K562 (cell line): Measurements from ENCODE around the gene PHF20. TPM values are rescaled to one million over a fixed set of nuclear protein-coding genes. Genes with fewer than 3 reads are reported as not detected.
A peak's percentile ranks its signal among the peaks of the same experiment; 100 is the strongest.

Experiments used
- BCOR ChIP-seq: fragments of 450-650 bp; IDR thresholded peaks from 2 replicates; pipeline ENCODE4 v1.6.1; 2016
- HDGF ChIP-seq: fragments of 450-650 bp; IDR thresholded peaks from 2 replicates; pipeline ENCODE4 v1.6.1; 2016
- HMG20B ChIP-seq: fragments of 250-450 bp; sonication (Bioruptor Pico); IDR thresholded peaks from 2 replicates; pipeline ENCODE4 v1.5.0; 2021; ENCODE audit warnings: mild to moderate bottlenecking
- HNRNPUL1 ChIP-seq: fragments of 200-400 bp; formaldehyde crosslinking; IDR thresholded peaks from 2 replicates; pipeline ENCODE4 v1.6.1; 2017; ENCODE audit warnings: low read length
- LEF1 ChIP-seq: fragments of 450-650 bp; IDR thresholded peaks from 2 replicates; pipeline ENCODE4 v1.6.1; 2016; ENCODE audit warnings: mild to moderate bottlenecking
- MEF2D ChIP-seq: conservative IDR thresholded peaks from 2 replicates; pipeline ENCODE4 v1.6.1; 2016; ENCODE audit warnings: low read depth, missing genetic modification characterization, missing compliant biosample characterization
- NCOA1 ChIP-seq: fragments of 450-650 bp; IDR thresholded peaks from 2 replicates; pipeline ENCODE4 v1.6.1; 2016; ENCODE audit warnings: low read depth
- NCOA6 ChIP-seq: fragments of 450-650 bp; IDR thresholded peaks from 2 replicates; pipeline ENCODE4 v1.6.1; 2017; ENCODE audit warnings: mild to moderate bottlenecking
- NEUROD1 ChIP-seq: fragments of 150-350 bp; IDR thresholded peaks from 2 replicates; pipeline ENCODE4 v1.6.1; 2014; ENCODE audit warnings: borderline replicate concordance, low read length, low read depth; ENCODE audit not compliant: partially characterized antibody
- POLR2AphosphoS2 ChIP-seq: IDR thresholded peaks from 2 replicates; pipeline ENCODE4 v1.6.1; 2012; ENCODE audit warnings: low read length, improper control_type of control experiment
- POLR2G ChIP-seq: fragments of 200-400 bp; formaldehyde crosslinking; IDR thresholded peaks from 2 replicates; pipeline ENCODE4 v1.6.1; 2017; ENCODE audit warnings: low read depth, mild to moderate bottlenecking, antibody characterized with exemption, low read length, moderate library complexity
- PRPF4 ChIP-seq: fragments of 200-400 bp; formaldehyde crosslinking; IDR thresholded peaks from one replicate; pipeline ENCODE4 v1.6.1; 2017; ENCODE audit warnings: low read length, low read depth, mild to moderate bottlenecking; ENCODE audit not compliant: insufficient read depth, poor library complexity, severe bottlenecking
- RAD51 ChIP-seq: fragments of 450-650 bp; IDR thresholded peaks from 2 replicates; pipeline ENCODE4 v1.7.1; 2016; ENCODE audit warnings: low read depth, mild to moderate bottlenecking, borderline replicate concordance
- RBM14 ChIP-seq: fragments of 200-400 bp; formaldehyde crosslinking; IDR thresholded peaks from 2 replicates; pipeline ENCODE4 v1.6.1; 2018; ENCODE audit warnings: low read depth, mild to moderate bottlenecking, low read length, moderate library complexity, borderline replicate concordance; ENCODE audit not compliant: insufficient read depth
- RUNX1 ChIP-seq: sonication (generic); IDR thresholded peaks from 2 replicates; pipeline ENCODE4 v1.6.1; 2016; ENCODE audit warnings: antibody characterized with exemption, low read depth
- SOX6 ChIP-seq: fragments of 450-650 bp; IDR thresholded peaks from 2 replicates; pipeline ENCODE4 v1.6.1; 2014; ENCODE audit warnings: mild to moderate bottlenecking
- XRCC3 ChIP-seq: fragments of 450-650 bp; IDR thresholded peaks from 2 replicates; pipeline ENCODE4 v1.6.1; 2017; ENCODE audit warnings: mild to moderate bottlenecking, moderate library complexity
- ZFPM2 ChIP-seq: fragments of 250-450 bp; sonication (Bioruptor Pico); IDR thresholded peaks from 2 replicates; pipeline ENCODE4 v1.5.1; 2022; ENCODE audit warnings: mild to moderate bottlenecking
- ZNF212 ChIP-seq: fragments of 450-650 bp; formaldehyde crosslinking; IDR thresholded peaks from 2 replicates; pipeline ENCODE4 v1.4.0; 2020; ENCODE audit warnings: mild to moderate bottlenecking
- ZNF23 ChIP-seq: fragments of 250-450 bp; sonication (Bioruptor Pico); IDR thresholded peaks from 2 replicates; pipeline ENCODE4 v1.4.0; 2020; ENCODE audit warnings: mild to moderate bottlenecking
- ZNF324 ChIP-seq: fragments of 250-450 bp; sonication (Bioruptor Pico); IDR thresholded peaks from 2 replicates; pipeline ENCODE4 v1.4.0; 2020; ENCODE audit warnings: mild to moderate bottlenecking
- ZNF384 ChIP-seq: IDR thresholded peaks from 2 replicates; pipeline ENCODE4 v1.6.1; 2012; ENCODE audit warnings: low read depth, low read length, improper control_type of control experiment
- ZNF551 ChIP-seq: fragments of 250-450 bp; sonication (Bioruptor Pico); IDR thresholded peaks from 2 replicates; pipeline ENCODE4 v1.5.0; 2021; ENCODE audit warnings: mild to moderate bottlenecking, moderate library complexity
- ZNF57 ChIP-seq: fragments of 450-650 bp; formaldehyde crosslinking; IDR thresholded peaks from 2 replicates; pipeline ENCODE4 v1.4.0; 2020; ENCODE audit warnings: mild to moderate bottlenecking, moderate library complexity
- polyA plus RNA-seq, 8 experiments: library from polyadenylated mRNA; depleted of rRNA in 4 of 8; stranded (reverse) in 5 of 8; unstranded in 3 of 8; fragments of >200 nt; fragmentation: Nextera tagmentation in 2 of 8; fragmentation: Illumina TruSeq in 1 of 8; extraction: Ambion mirVana in 2 of 8; extraction: Trizol in 1 of 8; gene quantifications; 2 replicates each; pipeline versions ENCODE4 v1.2.1 to v1.2.3, GENCODE V29; 2011 to 2014; ENCODE audit warnings: inconsistent platforms in 1 of 8, missing spikeins in 1 of 8
- total RNA-seq, 7 experiments: library from RNA; depleted of rRNA in 6 of 7; stranded (reverse); fragments of >200 nt in 6 of 7; fragmentation: Illumina TruSeq in 2 of 7; extraction: Trizol in 2 of 7; gene quantifications; 2 replicates each; pipeline versions ENCODE4 v1.2.1 to v1.2.3, GENCODE V29; 2011 to 2021; ENCODE audit warnings: low replicate concordance in 1 of 7
- TF ChIP-seq, protein P1 (sequence below): fragments of 450-650 bp; IDR thresholded peaks from one replicate; pipeline ENCODE4 v1.6.1; 2018; ENCODE audit warnings: mild to moderate bottlenecking, moderate library complexity; ENCODE audit not compliant: partially characterized antibody
- TF ChIP-seq, protein P2 (sequence below), 3 experiments: fragments of 200-800 bp in 1 of 3; sonication (Bioruptor generic) in 1 of 3; sonication (generic) in 1 of 3; formaldehyde crosslinking in 1 of 3; IDR thresholded peaks; 2 replicates each; pipeline versions ENCODE4 v1.6.1 to v1.8.0; 2016 to 2022; ENCODE audit warnings: mild to moderate bottlenecking in 2 of 3, missing compliant biosample characterization in 2 of 3, missing genetic modification characterization in 2 of 3, missing genetic modification reagents in 1 of 3
- TF ChIP-seq, protein P3 (sequence below): sonication (generic); formaldehyde crosslinking; IDR thresholded peaks from 2 replicates; pipeline ENCODE4 v1.8.0; 2022; ENCODE audit warnings: mild to moderate bottlenecking, missing genetic modification reagents

Gene PHF20
- total and polyA plus RNA-seq, 9 of the 15 experiments (the other 6 are each of a cell fraction or from before 2014, with no cell fraction given): 49.9 to 196 (median 70.7) TPM

DNA sequence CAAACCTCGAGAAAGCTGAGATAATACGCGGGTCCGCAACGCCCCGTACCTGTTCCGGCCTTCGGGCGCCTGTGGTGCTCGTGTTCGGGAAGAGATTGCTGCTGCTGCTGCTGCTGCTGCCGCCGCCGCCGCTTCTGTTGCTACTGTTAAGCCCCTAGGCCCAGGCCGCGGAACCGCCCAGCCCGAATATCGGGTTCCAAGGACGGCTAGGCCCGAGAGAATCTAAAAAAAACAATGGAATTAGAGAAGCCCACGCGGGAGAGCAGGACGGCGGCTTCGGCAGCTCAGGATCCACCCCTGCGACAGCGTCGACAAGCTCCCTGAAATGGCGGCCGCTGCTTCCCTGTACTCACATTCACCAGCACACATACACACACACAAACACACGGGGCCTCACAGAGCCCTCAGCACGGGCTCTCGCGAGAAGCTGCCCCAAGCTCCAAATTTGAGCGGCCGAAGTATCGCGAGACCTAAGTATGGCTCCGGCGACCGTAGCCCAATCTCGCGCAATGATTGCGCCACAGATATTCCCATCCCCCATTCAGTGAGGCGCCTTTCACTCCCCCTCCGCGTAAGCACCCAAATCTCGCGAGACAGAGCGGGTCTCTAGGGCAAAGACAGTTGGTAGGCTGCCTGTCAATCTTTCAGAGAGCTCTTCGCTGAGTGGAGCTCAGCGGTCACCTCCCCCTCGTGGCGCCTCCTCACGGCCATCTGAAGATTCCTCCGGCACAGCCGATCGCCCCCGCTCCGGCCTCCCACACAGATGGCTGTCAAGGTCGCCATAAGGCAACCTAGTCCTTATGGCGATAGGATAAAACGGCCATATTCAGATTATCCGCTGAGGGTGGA lies 29.7 kb upstream of the PHF20 start, which contains the start of gene RBM39 (continued):
- TF ChIP-seq RAD51 (no peak), HNRNPUL1 (no peak), POLR2G (peak; percentile 99), ZNF23 (no peak), XRCC3 (no peak), SOX6 (peak; percentile 33; the same call in 1 of the 2 replicates), LEF1 (peak; percentile 77), ZFPM2 (CRISPR knock-in tag) (no peak), POLR2AphosphoS2 (peak; percentile 91), ZNF384 (no peak), RUNX1 (no peak), BCOR (0 out of 2 replicates have a peak, but pooled peaks have one; percentile 39), ZNF324 (CRISPR knock-in tag) (no peak), NCOA1 (peak; percentile 66), ZNF57 (CRISPR knock-in tag) (no peak), HDGF (no peak), PRPF4 (peak; percentile 97), HMG20B (CRISPR knock-in tag) (no peak), NCOA6 (no peak), ZNF212 (no peak), MEF2D (tag) (peak; percentile 37; the same call in 1 of the 2 replicates), ZNF551 (no peak), RBM14 (0 out of 2 replicates have a peak, but pooled peaks have one; percentile 32), NEUROD1 (peak; percentile 98)
- TF ChIP-seq, protein P1, sequence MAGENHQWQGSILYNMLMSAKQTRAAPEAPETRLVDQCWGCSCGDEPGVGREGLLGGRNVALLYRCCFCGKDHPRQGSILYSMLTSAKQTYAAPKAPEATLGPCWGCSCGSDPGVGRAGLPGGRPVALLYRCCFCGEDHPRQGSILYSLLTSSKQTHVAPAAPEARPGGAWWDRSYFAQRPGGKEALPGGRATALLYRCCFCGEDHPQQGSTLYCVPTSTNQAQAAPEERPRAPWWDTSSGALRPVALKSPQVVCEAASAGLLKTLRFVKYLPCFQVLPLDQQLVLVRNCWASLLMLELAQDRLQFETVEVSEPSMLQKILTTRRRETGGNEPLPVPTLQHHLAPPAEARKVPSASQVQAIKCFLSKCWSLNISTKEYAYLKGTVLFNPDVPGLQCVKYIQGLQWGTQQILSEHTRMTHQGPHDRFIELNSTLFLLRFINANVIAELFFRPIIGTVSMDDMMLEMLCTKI: no peak
- TF ChIP-seq, protein P2, sequence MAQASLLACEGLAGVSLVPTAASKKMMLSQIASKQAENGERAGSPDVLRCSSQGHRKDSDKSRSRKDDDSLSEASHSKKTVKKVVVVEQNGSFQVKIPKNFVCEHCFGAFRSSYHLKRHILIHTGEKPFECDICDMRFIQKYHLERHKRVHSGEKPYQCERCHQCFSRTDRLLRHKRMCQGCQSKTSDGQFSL (CRISPR knock-in tag; IDR thresholded peaks at IDR 0.05): peak; percentile 71; the same call in 1 of the 2 replicates
- TF ChIP-seq, protein P2 (tag; IDR thresholded peaks at IDR 0.05): peak in 1 of 2 experiments; percentile 55; a peak in 1 of 4 replicates
- TF ChIP-seq, protein P3, sequence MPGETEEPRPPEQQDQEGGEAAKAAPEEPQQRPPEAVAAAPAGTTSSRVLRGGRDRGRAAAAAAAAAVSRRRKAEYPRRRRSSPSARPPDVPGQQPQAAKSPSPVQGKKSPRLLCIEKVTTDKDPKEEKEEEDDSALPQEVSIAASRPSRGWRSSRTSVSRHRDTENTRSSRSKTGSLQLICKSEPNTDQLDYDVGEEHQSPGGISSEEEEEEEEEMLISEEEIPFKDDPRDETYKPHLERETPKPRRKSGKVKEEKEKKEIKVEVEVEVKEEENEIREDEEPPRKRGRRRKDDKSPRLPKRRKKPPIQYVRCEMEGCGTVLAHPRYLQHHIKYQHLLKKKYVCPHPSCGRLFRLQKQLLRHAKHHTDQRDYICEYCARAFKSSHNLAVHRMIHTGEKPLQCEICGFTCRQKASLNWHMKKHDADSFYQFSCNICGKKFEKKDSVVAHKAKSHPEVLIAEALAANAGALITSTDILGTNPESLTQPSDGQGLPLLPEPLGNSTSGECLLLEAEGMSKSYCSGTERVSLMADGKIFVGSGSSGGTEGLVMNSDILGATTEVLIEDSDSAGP (CRISPR knock-in tag): no peak; the same call in 1 of the 2 replicates
